Mammary epithelial cell (primary cell): ENCODE measurements around the gene TENT4B.

ENCODE experiments used
- CTCF ChIP-seq, 2 donors: IDR thresholded peaks in 1 of 2; conservative IDR thresholded peaks in 1 of 2; 2 replicates each; pipeline ENCODE4 v1.5.1; 2011 to 2012; ENCODE audit warnings: inconsistent platforms in 2 of 2, low read length in 2 of 2, mild to moderate bottlenecking in 2 of 2, control low read depth in 1 of 2, low read depth in 1 of 2; ENCODE audit not compliant: insufficient read depth in 1 of 2; ENCODE audit errors: extremely low read depth in 1 of 2
- EZH2 ChIP-seq: IDR thresholded peaks from 2 replicates; pipeline ENCODE4 v1.6.1; 2012; ENCODE audit warnings: low read length, inconsistent platforms, borderline replicate concordance

- no peak for TF ChIP-seq CTCF (conservative IDR thresholded peaks at IDR 0.05 in 1 of 2, IDR thresholded peaks at IDR 0.05 in 1 of 2; ENCODE audit: extremely low read depth in 1 of 2, insufficient read depth in 1 of 2, low read depth in 1 of 2, low read length in 2 of 2)
- no peak for TF ChIP-seq EZH2
Measured at GRCh38 chr16:50188619-50189136, 35.6 kb downstream of the TENT4B start.
